Endothelial cell (in vitro differentiated cells): ENCODE measurements around the gene TMOD1. TPM values are rescaled to one million over a fixed set of nuclear protein-coding genes. Genes with fewer than 3 reads are reported as not detected.

Experiments
- DNase-seq: peaks from one replicate; pipeline ENCODE4 v3.0.0; 2021; ENCODE audit warnings: low spot score
- H3K27ac Mint-ChIP-seq: one replicate; pipeline ENCODE4 v1.8.0; 2021; ENCODE audit warnings: mixed read lengths, inconsistent platforms; ENCODE audit not compliant: unreplicated experiment
- H3K27me3 Mint-ChIP-seq: one replicate; pipeline ENCODE4 v1.8.0; 2021; ENCODE audit warnings: mild to moderate bottlenecking, moderate library complexity, mixed read lengths, inconsistent platforms; ENCODE audit not compliant: unreplicated experiment
- H3K36me3 Mint-ChIP-seq: one replicate; pipeline ENCODE4 v1.8.0; 2021; ENCODE audit warnings: mild to moderate bottlenecking, low read depth, mixed read lengths, inconsistent platforms; ENCODE audit not compliant: unreplicated experiment
- H3K4me1 Mint-ChIP-seq: one replicate; pipeline ENCODE4 v1.8.0; 2021; ENCODE audit warnings: mild to moderate bottlenecking, mixed read lengths, inconsistent platforms; ENCODE audit not compliant: unreplicated experiment
- H3K4me3 Mint-ChIP-seq: one replicate; pipeline ENCODE4 v1.8.0; 2021; ENCODE audit warnings: mild to moderate bottlenecking, mixed read lengths, inconsistent platforms; ENCODE audit not compliant: unreplicated experiment
- H3K9me3 Mint-ChIP-seq: one replicate; pipeline ENCODE4 v1.8.0; 2021; ENCODE audit warnings: mixed read lengths, inconsistent platforms; ENCODE audit not compliant: unreplicated experiment
- CTCF ChIP-seq: fragments of 200-600 bp; sonication (generic); IDR thresholded peaks from one replicate; pipeline ENCODE4 v1.5.0; 2021; ENCODE audit warnings: antibody characterized with exemption; ENCODE audit not compliant: unreplicated experiment
- total RNA-seq: library from RNA; stranded (reverse); fragmentation: NEBNext Ultra II Directional; extraction: Animal tissue kit (Norgen Biotek cat#: 25700); gene quantifications from one replicate; pipeline ENCODE4 v1.2.1, GENCODE V29; 2021; ENCODE audit not compliant: unreplicated experiment

TMOD1 gene
- total RNA-seq, 1 donor from 2014 or later: 0.41 TPM

- H3K27ac Mint-ChIP-seq: no peak overlapping the region
- H3K4me3 Mint-ChIP-seq: no peak overlapping the region
- peaks cover 4% of the 10 kb centered on the region for H3K36me3 Mint-ChIP-seq
- no peak for DNase-seq
- H3K4me1 Mint-ChIP-seq: peaks cover 8% of the 10 kb centered on the region
- no peaks in the 10 kb centered on the region for H3K9me3 Mint-ChIP-seq
- no peaks in the 10 kb centered on the region for H3K27me3 Mint-ChIP-seq
- TF ChIP-seq CTCF: no peak
Observed at GRCh38 chr9:97563458-97564135, 62.1 kb downstream of the TMOD1 start.

- TF ChIP-seq CTCF: no peak
- DNase-seq: no peak
- Mint-ChIP-seq H3K27me3 (peaks cover 1% of the 10 kb centered on the region), H3K27ac (no peak overlapping the region), H3K4me1 (peaks cover 5% of the 10 kb centered on the region), H3K9me3 (no peaks in the 10 kb centered on the region), H3K4me3 (no peak overlapping the region), H3K36me3 (peaks cover 4% of the 10 kb centered on the region)
Observed at GRCh38 chr9:97564291-97565175, 63.1 kb downstream of the TMOD1 start.

- peaks cover 4% of the 10 kb centered on the region for H3K36me3 Mint-ChIP-seq
- H3K9me3 Mint-ChIP-seq: no peaks in the 10 kb centered on the region
- H3K4me1 Mint-ChIP-seq: peaks cover 5% of the 10 kb centered on the region
- H3K27me3 Mint-ChIP-seq: peaks cover 1% of the 10 kb centered on the region
- no peak for DNase-seq
- no peak overlapping the region for H3K27ac Mint-ChIP-seq
- H3K4me3 Mint-ChIP-seq: no peak overlapping the region
- TF ChIP-seq CTCF: no peak
Observed at GRCh38 chr9:97565262-97565661, 63.8 kb downstream of the TMOD1 start.

DNA sequence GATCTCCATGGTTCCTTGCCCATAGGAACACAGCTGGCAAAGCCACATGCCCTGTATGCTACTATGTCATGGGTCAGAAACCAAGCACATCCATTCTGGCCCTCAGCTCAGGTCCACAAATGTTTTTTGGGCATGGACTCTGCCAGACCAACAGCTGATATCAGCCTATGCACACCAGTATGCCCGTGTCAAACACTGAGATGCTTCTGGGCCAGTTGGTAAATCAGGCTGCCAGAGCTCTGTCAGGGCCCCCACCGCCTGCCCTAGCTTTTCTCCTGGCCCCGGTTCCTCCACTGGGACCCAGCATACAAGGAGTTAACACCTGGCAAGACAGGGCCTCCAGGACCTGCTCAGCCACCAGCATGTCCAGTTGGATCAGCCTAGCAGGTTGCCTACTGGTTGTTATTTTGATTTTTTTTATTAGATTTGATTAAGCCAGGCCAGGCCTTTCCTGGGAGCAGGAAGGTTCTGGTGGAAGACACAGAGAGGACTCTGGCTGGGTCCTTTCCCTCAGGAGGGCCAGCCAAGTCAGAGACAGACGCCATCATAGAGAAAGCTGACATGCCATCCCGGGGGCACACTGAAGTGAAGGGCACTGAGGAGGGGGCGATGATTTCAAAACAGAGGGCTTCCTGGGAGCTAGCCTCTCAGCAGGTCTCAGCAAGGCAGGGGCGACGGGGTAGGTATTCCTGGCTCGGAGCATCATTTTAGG is 65.9 kb downstream of the TMOD1 start:
- TF ChIP-seq CTCF: no peak
- no peak for DNase-seq
- Mint-ChIP-seq H3K27me3 (peaks cover 1% of the 10 kb centered on the region), H3K4me1 (no peaks in the 10 kb centered on the region), H3K27ac (no peak overlapping the region), H3K9me3 (no peaks in the 10 kb centered on the region), H3K36me3 (no peaks in the 10 kb centered on the region), H3K4me3 (no peak overlapping the region)
